Measurements from ENCODE around the gene ZNF536. TPM values are rescaled to one million over a fixed set of nuclear protein-coding genes. Genes with fewer than 3 reads are reported as not detected.

The ZNF536 gene
- total RNA-seq, 1 donor from 2014 or later = 0.43 TPM

DNA sequence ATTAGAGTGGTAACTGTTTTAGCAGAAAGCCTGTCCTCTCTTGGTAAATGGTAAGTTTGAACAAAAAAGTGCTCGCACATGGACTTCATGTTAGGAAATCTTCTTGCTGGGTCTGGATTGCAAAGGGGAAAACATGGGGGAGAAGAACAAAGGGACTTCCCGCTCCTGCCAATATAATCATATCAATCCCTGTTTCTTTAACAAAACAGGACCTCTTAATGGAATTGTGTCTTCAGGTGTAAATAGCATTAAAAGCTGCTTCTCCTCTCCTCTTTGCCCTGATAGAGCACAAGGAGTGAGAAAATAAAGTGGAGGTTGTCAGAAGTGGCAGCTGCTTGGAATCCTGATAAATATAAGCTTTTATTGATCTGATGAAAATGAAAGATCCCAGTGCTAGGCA lies 20.4 kb upstream of the ZNF536 start:
- H3K4me1 Mint-ChIP-seq (ENCODE audit: low read depth, unreplicated experiment) = no peaks in the 10 kb centered on the region
- no peak for FAIRE-seq
- peaks cover 5% of the 10 kb centered on the region for H3K9me3 Mint-ChIP-seq (ENCODE audit: unreplicated experiment)
- H3K4me2 ChIP-seq (ENCODE audit: low read length) = no peak overlapping the region
- H3K4me3 ChIP-seq (ENCODE audit: insufficient read depth, low read depth, low read length) = no peak overlapping the region
- TF ChIP-seq EZH2 (IDR thresholded peaks at IDR 0.05; ENCODE audit: insufficient read depth, low read length) = no peak
- TF ChIP-seq, protein P1, sequence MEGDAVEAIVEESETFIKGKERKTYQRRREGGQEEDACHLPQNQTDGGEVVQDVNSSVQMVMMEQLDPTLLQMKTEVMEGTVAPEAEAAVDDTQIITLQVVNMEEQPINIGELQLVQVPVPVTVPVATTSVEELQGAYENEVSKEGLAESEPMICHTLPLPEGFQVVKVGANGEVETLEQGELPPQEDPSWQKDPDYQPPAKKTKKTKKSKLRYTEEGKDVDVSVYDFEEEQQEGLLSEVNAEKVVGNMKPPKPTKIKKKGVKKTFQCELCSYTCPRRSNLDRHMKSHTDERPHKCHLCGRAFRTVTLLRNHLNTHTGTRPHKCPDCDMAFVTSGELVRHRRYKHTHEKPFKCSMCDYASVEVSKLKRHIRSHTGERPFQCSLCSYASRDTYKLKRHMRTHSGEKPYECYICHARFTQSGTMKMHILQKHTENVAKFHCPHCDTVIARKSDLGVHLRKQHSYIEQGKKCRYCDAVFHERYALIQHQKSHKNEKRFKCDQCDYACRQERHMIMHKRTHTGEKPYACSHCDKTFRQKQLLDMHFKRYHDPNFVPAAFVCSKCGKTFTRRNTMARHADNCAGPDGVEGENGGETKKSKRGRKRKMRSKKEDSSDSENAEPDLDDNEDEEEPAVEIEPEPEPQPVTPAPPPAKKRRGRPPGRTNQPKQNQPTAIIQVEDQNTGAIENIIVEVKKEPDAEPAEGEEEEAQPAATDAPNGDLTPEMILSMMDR (IDR thresholded peaks at IDR 0.05; ENCODE audit: insufficient read depth, low read depth, low read length) = no peak
- peaks cover 59% of the 10 kb centered on the region for H3K27me3 Mint-ChIP-seq (ENCODE audit: low read depth, unreplicated experiment)
- no peaks in the 10 kb centered on the region for H3K36me3 Mint-ChIP-seq (ENCODE audit: low read depth, unreplicated experiment)
- no peaks in the 10 kb centered on the region for H3K9me3 ChIP-seq (ENCODE audit: insufficient read depth, low read depth, low read length)
- H4K20me1 ChIP-seq (ENCODE audit: insufficient read depth, low read length) = no peaks in the 10 kb centered on the region
- H3K79me2 ChIP-seq (ENCODE audit: insufficient read depth, low read length) = no peaks in the 10 kb centered on the region
- no peaks in the 10 kb centered on the region for H3K36me3 ChIP-seq (ENCODE audit: insufficient read depth, low read length)
- no peak overlapping the region for H3K4me3 Mint-ChIP-seq (ENCODE audit: unreplicated experiment)
- H2AFZ ChIP-seq (ENCODE audit: low read depth, low read length) = no peak overlapping the region
- H3K27me3 ChIP-seq (ENCODE audit: insufficient read depth, low read length) = no peaks in the 10 kb centered on the region
- no peak overlapping the region for H3K9ac ChIP-seq (ENCODE audit: low read length)
- no peak overlapping the region for H3K27ac ChIP-seq (ENCODE audit: low read depth, low read length)
- no peak overlapping the region for H3K27ac Mint-ChIP-seq (ENCODE audit: unreplicated experiment)
- no peak for DNase-seq (ENCODE audit: low read depth)
- no peaks in the 10 kb centered on the region for H3K4me1 ChIP-seq (ENCODE audit: insufficient read depth, low read length)

DNA sequence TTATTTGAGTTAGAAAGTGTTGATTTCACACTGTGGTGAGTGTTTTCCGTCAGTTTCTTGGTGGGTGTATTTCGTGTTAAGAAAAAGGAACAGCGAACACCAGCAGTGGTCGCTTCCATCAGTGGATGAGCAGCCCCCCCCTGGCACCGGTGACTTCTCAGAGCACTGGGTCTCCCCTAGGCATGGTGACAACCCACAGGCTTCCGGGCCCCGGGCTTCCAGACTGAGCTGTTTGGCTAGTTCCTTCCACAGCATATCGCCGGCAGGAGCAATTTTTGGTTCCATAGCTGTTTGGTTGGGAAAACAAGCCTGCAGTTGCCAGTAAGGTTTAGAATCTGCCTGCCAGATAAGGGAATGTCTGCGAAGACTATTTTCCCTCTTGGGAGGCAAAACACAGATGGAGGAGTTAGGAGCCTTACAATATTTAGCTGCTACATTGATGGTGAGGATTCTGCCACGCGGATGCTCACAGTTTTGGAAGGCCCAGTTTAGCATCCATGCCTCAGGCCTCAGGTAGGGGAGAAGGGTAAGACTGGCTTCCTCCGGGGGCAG lies 18.7 kb upstream of the ZNF536 start:
- Histone ChIP-seq H3K27me3 (ENCODE audit: insufficient read depth, low read length) (no peaks in the 10 kb centered on the region), H3K4me2 (ENCODE audit: low read length) (no peak overlapping the region), H3K4me1 (ENCODE audit: insufficient read depth, low read length) (no peaks in the 10 kb centered on the region), H2AFZ (ENCODE audit: low read depth, low read length) (no peak overlapping the region), H3K79me2 (ENCODE audit: insufficient read depth, low read length) (no peaks in the 10 kb centered on the region), H3K4me3 (ENCODE audit: insufficient read depth, low read depth, low read length) (no peak overlapping the region), H4K20me1 (ENCODE audit: insufficient read depth, low read length) (no peaks in the 10 kb centered on the region), H3K27ac (ENCODE audit: low read depth, low read length) (no peak overlapping the region), H3K9me3 (ENCODE audit: insufficient read depth, low read depth, low read length) (no peaks in the 10 kb centered on the region), H3K9ac (ENCODE audit: low read length) (no peak overlapping the region), H3K36me3 (ENCODE audit: insufficient read depth, low read length) (no peaks in the 10 kb centered on the region)
- Mint-ChIP-seq H3K4me1 (ENCODE audit: low read depth, unreplicated experiment) (no peaks in the 10 kb centered on the region), H3K36me3 (ENCODE audit: low read depth, unreplicated experiment) (no peaks in the 10 kb centered on the region), H3K4me3 (ENCODE audit: unreplicated experiment) (no peak overlapping the region), H3K9me3 (ENCODE audit: unreplicated experiment) (peaks cover 5% of the 10 kb centered on the region), H3K27ac (ENCODE audit: unreplicated experiment) (no peak overlapping the region), H3K27me3 (ENCODE audit: low read depth, unreplicated experiment) (peaks cover 70% of the 10 kb centered on the region)
- FAIRE-seq (no peak), DNase-seq (ENCODE audit: low read depth) (no peak)
- TF ChIP-seq, protein P1 (IDR thresholded peaks at IDR 0.05; ENCODE audit: insufficient read depth, low read depth, low read length) = no peak
- TF ChIP-seq EZH2 (IDR thresholded peaks at IDR 0.05; ENCODE audit: insufficient read depth, low read length) = no peak

DNA sequence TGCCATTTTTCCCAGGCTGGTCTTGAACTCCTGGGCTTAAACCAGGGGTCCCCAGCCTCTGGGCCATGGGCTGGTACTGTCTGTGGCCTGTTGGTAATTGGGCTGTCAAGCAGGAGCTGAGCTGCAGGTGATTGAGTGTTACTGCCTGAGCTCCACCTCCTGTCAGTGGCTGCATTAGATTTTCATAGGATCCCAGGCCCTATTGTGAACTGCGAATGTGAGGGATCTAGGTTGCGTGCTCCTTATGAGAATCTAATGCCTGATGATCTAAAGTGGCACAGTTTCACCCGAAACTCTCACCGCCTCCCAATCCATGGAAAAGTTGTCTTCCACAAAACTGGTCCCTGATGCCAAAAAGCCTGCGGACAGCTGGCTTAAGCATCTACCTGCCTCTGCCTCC lies 16.6 kb upstream of the ZNF536 start:
- Mint-ChIP-seq H3K27ac (ENCODE audit: unreplicated experiment) (peak overlapping the region; percentile 15), H3K4me1 (ENCODE audit: low read depth, unreplicated experiment) (no peaks in the 10 kb centered on the region), H3K27me3 (ENCODE audit: low read depth, unreplicated experiment) (peaks cover 75% of the 10 kb centered on the region), H3K9me3 (ENCODE audit: unreplicated experiment) (peaks cover 5% of the 10 kb centered on the region), H3K4me3 (ENCODE audit: unreplicated experiment) (no peak overlapping the region), H3K36me3 (ENCODE audit: low read depth, unreplicated experiment) (no peaks in the 10 kb centered on the region)
- no peak for FAIRE-seq
- no peak for TF ChIP-seq EZH2 (IDR thresholded peaks at IDR 0.05; ENCODE audit: insufficient read depth, low read length)
- TF ChIP-seq, protein P1 (IDR thresholded peaks at IDR 0.05; ENCODE audit: insufficient read depth, low read depth, low read length) = no peak
- Histone ChIP-seq H3K9ac (ENCODE audit: low read length) (no peak overlapping the region), H3K4me2 (ENCODE audit: low read length) (no peak overlapping the region), H3K4me3 (ENCODE audit: insufficient read depth, low read depth, low read length) (no peak overlapping the region), H4K20me1 (ENCODE audit: insufficient read depth, low read length) (no peaks in the 10 kb centered on the region), H2AFZ (ENCODE audit: low read depth, low read length) (no peak overlapping the region), H3K4me1 (ENCODE audit: insufficient read depth, low read length) (no peaks in the 10 kb centered on the region), H3K27ac (ENCODE audit: low read depth, low read length) (no peak overlapping the region), H3K27me3 (ENCODE audit: insufficient read depth, low read length) (no peaks in the 10 kb centered on the region), H3K9me3 (ENCODE audit: insufficient read depth, low read depth, low read length) (no peaks in the 10 kb centered on the region), H3K36me3 (ENCODE audit: insufficient read depth, low read length) (no peaks in the 10 kb centered on the region), H3K79me2 (ENCODE audit: insufficient read depth, low read length) (no peaks in the 10 kb centered on the region)
- no peak for DNase-seq (ENCODE audit: low read depth)

Data from astrocyte (in vitro differentiated cells and primary cell).